ENCODE results near the gene EPB42. TPM values are rescaled to one million over a fixed set of nuclear protein-coding genes. Genes with fewer than 3 reads are reported as not detected.

EPB42 gene
- total RNA-seq, 2 donors from 2014 or later, result not detected

DNA sequence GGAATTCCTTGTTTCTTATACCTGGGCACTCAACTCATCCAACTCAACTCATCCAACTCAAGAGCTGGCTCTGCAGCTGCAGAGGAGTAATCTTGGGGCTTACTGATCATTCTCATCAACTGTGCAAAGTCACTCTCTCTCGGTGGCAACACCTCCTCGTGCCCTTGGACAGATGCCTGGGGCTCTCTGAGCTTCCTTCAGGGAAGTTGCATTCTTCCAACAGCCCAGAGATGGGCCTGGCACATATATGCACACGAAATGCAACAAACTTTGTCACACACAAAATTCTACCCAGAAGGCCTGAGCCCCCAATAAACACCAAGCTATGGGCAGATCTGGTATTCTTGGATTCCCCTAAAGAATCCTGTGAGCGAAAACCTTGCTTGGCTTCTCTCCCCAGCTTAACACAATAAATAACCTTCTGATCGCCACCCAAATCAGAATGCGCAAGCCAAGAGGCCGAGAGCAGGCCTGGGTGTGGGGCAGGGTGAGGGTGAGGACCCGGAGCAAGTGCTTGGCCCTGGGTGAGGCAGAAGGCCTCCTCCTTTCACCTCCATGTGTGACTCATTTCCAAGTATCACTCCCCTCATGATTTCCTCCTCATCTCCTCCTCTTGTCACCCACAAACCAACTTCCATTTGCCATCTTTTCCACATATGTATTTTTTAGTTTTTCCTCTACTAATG is 30.5 kb upstream of the EPB42 start:
- Mint-ChIP-seq H3K36me3 (no peaks in the 10 kb centered on the region), H3K27me3 (peaks cover 5 to 9% of the 10 kb centered on the region in 2 donors), H3K4me3 (peak overlapping the region; percentile 76), H3K4me1 (ENCODE audit: low read depth in 2 of 2) (peaks cover 44 to 56% of the 10 kb centered on the region in 2 donors), H3K27ac (peak overlapping the region; percentile 92 to 97), H3K9me3 (peaks cover 3% of the 10 kb centered on the region)
- no peak for DNase-seq (ENCODE audit: low spot score)
- ATAC-seq, result peak; percentile 71 to 77

DNA sequence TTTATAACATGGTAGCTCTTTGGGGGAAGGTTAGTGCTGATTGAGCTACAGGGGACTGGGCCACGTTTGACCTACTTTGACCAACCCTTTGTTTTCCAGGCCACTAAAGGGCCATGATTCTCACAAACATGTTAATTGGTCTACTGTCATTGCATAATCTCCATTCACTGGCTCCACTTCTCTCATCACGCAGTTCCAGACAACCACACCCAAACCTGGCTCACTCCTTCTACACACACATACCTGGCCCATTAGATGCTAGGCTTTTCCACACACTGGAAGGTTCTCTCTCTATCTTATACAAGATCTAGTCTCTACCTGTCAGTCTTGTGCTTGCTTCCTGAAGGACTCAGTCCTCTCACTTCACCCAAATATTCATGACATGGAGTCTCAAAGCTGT is 30.0 kb upstream of the EPB42 start:
- Mint-ChIP-seq H3K9me3 (peaks cover 3% of the 10 kb centered on the region), H3K36me3 (no peaks in the 10 kb centered on the region), H3K4me1 (ENCODE audit: low read depth in 2 of 2) (peaks cover 44 to 58% of the 10 kb centered on the region in 2 donors), H3K27ac (peak overlapping the region; percentile 92 to 97), H3K27me3 (peaks cover 5 to 12% of the 10 kb centered on the region in 2 donors), H3K4me3 (peak overlapping the region; percentile 76)
- ATAC-seq (no peak), DNase-seq (ENCODE audit: low spot score) (no peak)

DNA sequence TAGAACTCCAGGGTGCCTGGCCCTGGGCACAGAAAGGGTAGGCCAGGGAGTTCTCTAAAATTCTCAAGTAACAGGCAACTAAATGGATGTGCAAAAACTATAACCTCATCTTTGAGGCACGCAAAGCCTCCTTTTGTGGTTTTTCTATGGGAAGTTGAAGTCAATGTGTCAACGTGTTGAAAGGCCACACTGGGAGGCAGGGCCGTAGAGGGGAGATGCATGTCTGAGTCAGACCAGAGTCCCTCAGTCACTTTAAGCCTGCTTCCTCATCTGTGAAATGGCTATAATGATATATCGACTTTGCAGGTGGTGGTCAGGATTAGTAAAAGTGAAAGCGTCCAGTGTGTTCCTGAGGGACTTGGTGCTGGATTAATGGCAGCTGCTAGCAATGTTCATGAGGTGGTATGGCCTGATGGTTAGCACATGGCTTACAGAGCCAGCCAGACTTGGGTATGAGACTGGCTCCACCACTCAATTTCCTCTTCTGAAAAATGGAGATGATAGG is 28.9 kb upstream of the EPB42 start:
- peaks cover 4 to 10% of the 10 kb centered on the region in 2 donors for H3K27me3 Mint-ChIP-seq
- peak overlapping the region; percentile 92 to 97 for H3K27ac Mint-ChIP-seq
- peaks cover 43 to 57% of the 10 kb centered on the region in 2 donors for H3K4me1 Mint-ChIP-seq (ENCODE audit: low read depth in 2 of 2)
- DNase-seq (ENCODE audit: low spot score), result peak; percentile 74
- ATAC-seq, result peak; percentile 82 to 84
- H3K36me3 Mint-ChIP-seq, result no peaks in the 10 kb centered on the region
- H3K4me3 Mint-ChIP-seq, result peak overlapping the region; percentile 82
- peaks cover 3% of the 10 kb centered on the region for H3K9me3 Mint-ChIP-seq

DNA sequence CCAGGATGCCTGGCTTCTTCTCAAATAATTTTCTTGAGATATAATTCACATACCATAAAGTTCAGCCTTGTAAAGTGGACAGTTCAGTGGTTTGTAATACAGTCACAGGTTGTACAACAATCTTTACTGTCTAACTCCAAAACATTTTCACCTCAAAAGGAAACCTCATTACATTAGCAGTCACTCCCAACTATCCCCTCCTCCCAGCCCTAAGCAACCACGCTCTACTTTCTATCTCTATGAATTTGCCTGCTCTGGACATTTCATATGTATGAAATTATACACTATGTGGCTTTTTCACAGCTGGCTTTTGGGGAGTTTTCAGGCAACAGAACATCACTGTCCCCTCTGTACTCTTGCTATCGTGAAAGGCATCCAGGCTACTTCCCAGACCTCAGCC is 28.4 kb upstream of the EPB42 start:
- Mint-ChIP-seq H3K4me1 (ENCODE audit: low read depth in 2 of 2) (peaks cover 41 to 53% of the 10 kb centered on the region in 2 donors), H3K36me3 (no peaks in the 10 kb centered on the region), H3K27me3 (peaks cover 2 to 6% of the 10 kb centered on the region in 2 donors), H3K27ac (peak overlapping the region; percentile 92 to 97), H3K4me3 (peak overlapping the region; percentile 82), H3K9me3 (peaks cover 3% of the 10 kb centered on the region)
- ATAC-seq (peak; percentile 7 to 8), DNase-seq (ENCODE audit: low spot score) (no peak)

DNA sequence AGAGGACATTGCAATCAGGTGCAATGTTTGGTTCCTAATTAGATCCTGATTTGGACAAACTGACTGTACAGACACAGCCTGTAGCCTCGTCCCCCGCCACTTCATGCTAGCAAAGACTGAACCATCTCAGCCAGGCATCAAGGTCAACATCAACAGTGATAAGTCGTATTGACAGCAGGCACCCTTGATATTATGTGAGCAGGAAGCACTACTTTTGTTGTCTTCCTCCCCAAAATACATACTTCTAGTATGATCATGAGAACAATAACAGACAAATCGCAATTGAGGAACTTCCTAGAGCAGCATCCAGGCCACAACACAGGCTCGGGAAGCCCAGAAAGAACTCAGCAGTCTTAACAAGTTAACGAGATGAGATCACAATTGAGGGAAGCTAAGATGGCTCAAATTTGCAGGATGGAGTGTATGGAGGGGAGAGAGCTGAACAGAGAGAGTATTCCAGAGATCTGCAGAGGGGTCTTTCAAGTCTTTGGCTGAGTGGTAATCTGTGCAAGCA is 25.5 kb upstream of the EPB42 start:
- no peak for DNase-seq (ENCODE audit: low spot score)
- H3K27me3 Mint-ChIP-seq, result peaks cover 2 to 6% of the 10 kb centered on the region in 2 donors
- H3K27ac Mint-ChIP-seq, result no peak overlapping the region
- H3K36me3 Mint-ChIP-seq, result no peaks in the 10 kb centered on the region
- H3K4me1 Mint-ChIP-seq (ENCODE audit: low read depth in 2 of 2), result peaks cover 19 to 31% of the 10 kb centered on the region in 2 donors
- H3K9me3 Mint-ChIP-seq, result peaks cover 3% of the 10 kb centered on the region
- no peak for ATAC-seq
- H3K4me3 Mint-ChIP-seq, result no peak overlapping the region

DNA sequence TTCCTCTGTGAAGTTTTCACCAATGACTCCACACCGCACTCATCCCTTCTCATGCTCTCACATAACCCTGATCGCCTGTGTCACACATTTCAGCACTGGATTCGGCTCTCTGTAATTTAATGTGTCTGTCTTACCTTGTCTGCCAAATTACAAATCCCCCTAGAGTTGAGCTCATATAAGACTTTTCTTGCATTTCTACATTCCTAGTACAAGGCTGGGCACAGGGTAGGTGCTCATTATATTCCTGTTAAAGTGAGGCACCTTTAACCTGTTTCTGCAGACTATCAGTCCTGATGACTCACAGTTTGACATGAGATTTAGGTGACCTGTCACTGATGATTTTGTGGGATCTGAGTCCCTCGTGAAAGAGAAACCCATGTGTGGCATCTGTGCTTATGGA is 23.3 kb upstream of the EPB42 start:
- no peak for ATAC-seq
- Mint-ChIP-seq H3K4me1 (ENCODE audit: low read depth in 2 of 2) (peaks cover 16 to 26% of the 10 kb centered on the region in 2 donors), H3K9me3 (no peaks in the 10 kb centered on the region), H3K4me3 (no peak overlapping the region), H3K27me3 (peaks cover 2 to 6% of the 10 kb centered on the region in 2 donors), H3K27ac (no peak overlapping the region), H3K36me3 (no peaks in the 10 kb centered on the region)
- no peak for DNase-seq (ENCODE audit: low spot score)

DNA sequence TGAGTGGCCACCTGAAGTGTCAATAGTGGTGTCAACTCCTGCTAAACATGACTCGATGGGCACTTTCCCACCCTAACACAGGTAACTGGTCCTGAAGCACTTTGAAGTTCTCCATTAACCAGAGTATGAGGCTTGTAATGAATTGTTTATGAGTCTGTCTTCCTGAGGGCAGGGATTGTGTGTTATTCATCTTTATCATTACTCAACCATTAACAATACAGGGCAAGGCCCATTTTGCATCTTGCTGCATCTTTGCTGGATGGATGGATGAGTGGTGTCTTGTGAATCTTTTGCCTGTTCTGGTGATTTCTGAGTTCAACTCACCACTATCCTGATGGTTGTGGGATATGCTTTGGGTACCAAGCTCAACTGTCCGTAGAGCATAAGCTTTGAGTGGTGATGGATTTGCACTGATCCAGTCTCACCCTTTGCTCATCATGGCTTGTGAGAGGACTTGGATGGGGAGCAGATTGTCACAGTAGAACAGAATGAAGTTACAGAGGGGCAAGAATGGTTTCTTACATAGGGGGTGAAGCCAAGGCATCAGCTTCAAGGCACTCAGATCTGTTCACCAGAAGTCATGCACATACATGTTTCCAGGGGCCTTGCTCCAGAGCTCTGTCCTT is 22.3 kb upstream of the EPB42 start:
- DNase-seq (ENCODE audit: low spot score) (no peak), ATAC-seq (no peak)
- Mint-ChIP-seq H3K4me1 (ENCODE audit: low read depth in 2 of 2) (peaks cover 22 to 26% of the 10 kb centered on the region in 2 donors), H3K36me3 (no peaks in the 10 kb centered on the region), H3K9me3 (no peaks in the 10 kb centered on the region), H3K4me3 (no peak overlapping the region), H3K27ac (no peak overlapping the region), H3K27me3 (peaks cover 2 to 6% of the 10 kb centered on the region in 2 donors)

DNA sequence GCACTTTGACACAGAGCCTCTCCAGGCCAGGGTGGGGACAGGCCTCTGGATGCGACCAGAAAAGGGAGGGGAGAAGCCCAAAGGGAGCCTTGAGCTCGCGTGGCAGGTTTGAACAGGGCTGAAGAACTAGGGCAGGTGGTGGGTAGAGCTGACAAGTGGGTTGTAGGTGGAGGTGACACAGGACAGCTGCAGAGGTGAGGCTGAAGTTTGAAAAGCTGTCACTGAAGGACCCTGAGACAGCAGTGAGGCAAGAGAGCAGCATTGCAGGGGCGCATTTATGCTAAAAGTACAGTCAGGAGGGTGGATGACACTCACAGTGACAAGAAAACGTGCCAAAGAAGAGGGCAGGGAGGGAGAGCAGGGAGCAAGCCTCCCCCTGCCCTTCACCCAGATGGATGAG is 21.8 kb upstream of the EPB42 start:
- Mint-ChIP-seq H3K9me3 (no peaks in the 10 kb centered on the region), H3K36me3 (no peaks in the 10 kb centered on the region), H3K4me3 (no peak overlapping the region), H3K4me1 (ENCODE audit: low read depth in 2 of 2) (peaks cover 23 to 24% of the 10 kb centered on the region in 2 donors), H3K27ac (no peak overlapping the region), H3K27me3 (peaks cover 2 to 6% of the 10 kb centered on the region in 2 donors)
- DNase-seq (ENCODE audit: low spot score) (no peak), ATAC-seq (no peak)

DNA sequence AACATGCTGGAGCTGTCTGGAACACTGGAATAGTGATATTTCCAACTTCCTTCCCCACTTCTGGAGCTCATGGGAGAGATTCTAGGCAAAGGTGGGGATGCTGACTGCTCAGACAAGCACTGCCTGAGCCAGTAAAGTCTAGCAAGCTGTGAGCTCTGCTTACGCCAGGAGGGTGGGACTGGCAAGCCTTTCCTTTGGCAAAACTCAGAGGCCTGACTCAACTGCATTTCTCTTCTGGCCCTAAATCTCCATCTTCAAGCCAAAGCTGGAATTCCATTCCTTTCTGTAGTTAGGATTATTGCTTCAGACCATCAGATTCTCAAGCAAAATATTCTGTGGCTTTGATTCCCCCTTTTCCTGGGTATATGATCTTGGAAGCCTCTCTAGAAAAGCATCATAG is 20.3 kb upstream of the EPB42 start:
- Mint-ChIP-seq H3K4me1 (ENCODE audit: low read depth in 2 of 2) (peaks cover 18 to 24% of the 10 kb centered on the region in 2 donors), H3K9me3 (no peaks in the 10 kb centered on the region), H3K27me3 (peaks cover 0 to under 1% of the 10 kb centered on the region in 2 donors), H3K4me3 (no peak overlapping the region), H3K27ac (peak overlapping the region in 1 of 2 donors; percentile 75), H3K36me3 (no peaks in the 10 kb centered on the region)
- DNase-seq (ENCODE audit: low spot score) (no peak), ATAC-seq (no peak)

DNA sequence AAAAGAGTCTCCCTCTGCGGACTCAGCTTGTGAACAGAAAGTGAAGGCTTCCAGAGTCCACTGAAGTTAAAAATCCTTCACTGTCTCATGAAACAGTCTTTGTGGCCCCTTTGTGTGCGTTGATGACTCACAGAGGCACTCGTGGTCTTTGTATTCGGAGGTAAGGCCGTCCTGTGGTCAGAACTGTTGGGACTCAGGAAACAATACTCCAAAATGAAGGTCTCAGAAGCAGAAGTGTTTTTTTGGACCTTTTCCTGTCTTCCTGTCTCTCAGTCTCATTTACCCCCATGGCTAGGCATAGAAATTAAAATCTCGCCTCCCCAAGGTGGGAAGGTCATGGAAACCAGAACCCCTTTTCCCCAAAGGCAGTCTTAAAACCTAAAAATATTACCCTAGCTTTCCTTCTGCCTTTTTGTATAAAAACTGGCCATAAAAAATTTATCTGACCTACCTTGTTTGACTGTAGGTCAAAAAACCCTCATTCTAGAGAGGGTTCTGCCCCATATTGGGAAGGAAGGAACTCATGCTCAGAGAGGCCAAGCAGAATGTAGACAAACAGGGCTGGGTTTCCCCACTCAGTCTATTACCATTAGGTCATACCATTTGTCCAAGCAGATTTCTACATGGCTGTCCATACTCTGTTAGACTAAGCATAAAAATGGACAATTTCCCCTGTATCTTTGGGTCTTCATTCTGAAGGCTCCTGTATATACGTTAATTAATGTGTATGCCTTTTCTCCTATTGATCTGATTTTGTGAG is 19.1 kb upstream of the EPB42 start:
- ATAC-seq, result peak; percentile 76 to 79
- Mint-ChIP-seq H3K4me3 (peak overlapping the region; percentile 53), H3K9me3 (no peaks in the 10 kb centered on the region), H3K27ac (peak overlapping the region; percentile 73 to 75), H3K27me3 (no peaks in the 10 kb centered on the region), H3K4me1 (ENCODE audit: low read depth in 2 of 2) (peaks cover 18 to 24% of the 10 kb centered on the region in 2 donors), H3K36me3 (no peaks in the 10 kb centered on the region)
- DNase-seq (ENCODE audit: low spot score), result no peak

DNA sequence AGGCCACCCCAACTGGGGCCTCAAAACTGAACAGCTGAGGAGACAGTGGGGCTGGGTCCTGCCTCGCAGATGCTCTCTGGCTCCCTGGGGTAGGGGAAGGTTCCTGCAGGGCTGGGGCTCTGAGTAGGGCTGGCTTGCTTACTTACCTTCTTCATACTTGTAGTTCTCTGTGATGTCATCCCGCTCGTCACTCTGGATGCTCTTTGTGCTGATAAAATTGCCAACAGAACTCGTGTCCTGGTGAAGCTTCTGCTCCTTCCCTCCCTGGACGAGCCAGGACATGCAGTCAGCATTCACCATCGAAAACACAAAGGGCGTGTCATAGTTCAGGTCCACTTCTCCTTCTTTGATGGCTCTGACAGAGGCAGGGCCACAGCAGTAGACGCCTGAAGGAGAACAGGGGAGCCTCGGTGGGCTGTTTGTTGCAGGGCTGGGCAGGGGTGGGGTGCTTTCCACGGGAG is 17.9 kb upstream of the EPB42 start:
- ATAC-seq (no peak), DNase-seq (ENCODE audit: low spot score) (no peak)
- Mint-ChIP-seq H3K4me1 (ENCODE audit: low read depth in 2 of 2) (peaks cover 18 to 24% of the 10 kb centered on the region in 2 donors), H3K27me3 (no peaks in the 10 kb centered on the region), H3K4me3 (peak overlapping the region; percentile 8), H3K36me3 (no peaks in the 10 kb centered on the region), H3K27ac (peak overlapping the region; percentile 73 to 75), H3K9me3 (no peaks in the 10 kb centered on the region)

DNA sequence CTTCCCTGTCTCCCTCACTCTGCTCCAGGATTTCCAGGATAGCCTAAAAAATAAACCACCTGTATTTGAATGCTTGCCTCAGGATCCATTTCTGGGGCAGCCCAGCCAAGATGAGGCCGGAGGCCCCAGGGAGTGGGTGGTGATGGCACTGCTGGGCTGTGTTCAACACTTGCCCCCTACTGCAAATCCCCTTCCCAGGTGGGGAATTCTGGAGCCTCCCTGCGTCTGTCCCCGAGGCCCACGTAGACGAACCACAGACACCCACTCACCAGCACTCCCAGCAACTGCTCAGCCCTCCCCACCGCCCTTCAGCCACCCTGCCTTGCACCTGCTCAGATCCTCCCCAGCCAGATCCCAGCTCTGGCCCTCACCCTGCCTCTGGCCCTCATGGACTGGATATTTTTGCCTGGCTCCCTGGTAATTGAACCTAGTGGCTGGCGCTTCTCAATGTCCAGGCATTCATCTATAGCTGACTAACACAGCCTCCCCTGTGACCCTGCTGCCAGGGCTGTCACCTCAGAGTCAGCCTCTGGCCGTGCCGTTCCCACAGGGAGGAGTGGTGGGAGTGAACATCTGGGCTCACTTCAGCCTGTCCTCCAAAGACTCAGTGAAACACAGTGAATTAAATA is 17.1 kb upstream of the EPB42 start:
- Mint-ChIP-seq H3K27ac (peak overlapping the region in 1 of 2 donors; percentile 75), H3K9me3 (no peaks in the 10 kb centered on the region), H3K4me3 (peak overlapping the region; percentile 8), H3K36me3 (no peaks in the 10 kb centered on the region), H3K4me1 (ENCODE audit: low read depth in 2 of 2) (peaks cover 18 to 24% of the 10 kb centered on the region in 2 donors), H3K27me3 (no peaks in the 10 kb centered on the region)
- ATAC-seq (no peak), DNase-seq (ENCODE audit: low spot score) (no peak)

DNA sequence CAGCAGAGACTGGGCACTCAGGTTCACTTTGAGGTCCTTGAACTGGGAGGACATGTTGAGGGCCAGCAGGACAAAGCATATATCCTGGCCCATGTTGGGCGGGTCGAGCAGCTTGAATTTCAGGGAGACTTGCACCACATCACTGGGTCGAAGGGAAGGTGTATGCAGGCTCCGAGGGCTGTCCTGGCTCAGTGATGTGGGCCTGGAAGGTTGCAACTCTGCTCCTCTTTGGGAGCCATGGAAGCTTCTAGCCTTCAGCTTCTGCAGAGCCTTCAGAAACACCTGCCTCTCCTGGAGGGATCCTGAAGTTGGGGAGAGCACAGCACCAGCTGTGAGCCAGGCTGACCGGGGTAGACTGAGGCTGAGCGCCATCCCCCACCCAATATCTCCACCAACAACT is 14.7 kb upstream of the EPB42 start:
- Mint-ChIP-seq H3K27me3 (no peaks in the 10 kb centered on the region), H3K4me1 (ENCODE audit: low read depth in 2 of 2) (peaks cover 17 to 22% of the 10 kb centered on the region in 2 donors), H3K9me3 (no peaks in the 10 kb centered on the region), H3K27ac (no peak overlapping the region), H3K36me3 (no peaks in the 10 kb centered on the region), H3K4me3 (no peak overlapping the region)
- DNase-seq (ENCODE audit: low spot score) (no peak), ATAC-seq (no peak)
